SU-DHL-6 (cell line): ENCODE measurements around the gene ACAP2.

Experiments used
- CTCF ChIP-seq: fragments of 200-600 bp; sonication (generic); IDR thresholded peaks from one replicate; pipeline ENCODE4 v1.5.1; 2017; ENCODE audit warnings: antibody characterized with exemption, mild to moderate bottlenecking, low read length, moderate library complexity; ENCODE audit not compliant: insufficient read depth, poor library complexity, severe bottlenecking
- EZH2phosphoT487 ChIP-seq: fragments of 200-600 bp; sonication (generic), shearing (Covaris generic); conservative IDR thresholded peaks from 2 replicates; pipeline ENCODE4 v1.6.1; 2018; ENCODE audit warnings: mild to moderate bottlenecking, antibody characterized with exemption, low read length, moderate library complexity, mixed read lengths

- TF ChIP-seq CTCF (no peak), EZH2phosphoT487 (no peak)
Observed at GRCh38 chr3:195238081-195238571, 204.7 kb downstream of the ACAP2 start.
